GDM1 (cell line): ENCODE results near the gene CPNE5.

Experiments
- DNase-seq: peaks from one replicate; lab custom pipeline; 2025; lab: John Stamatoyannopoulos, UW

The CPNE5 gene

DNA sequence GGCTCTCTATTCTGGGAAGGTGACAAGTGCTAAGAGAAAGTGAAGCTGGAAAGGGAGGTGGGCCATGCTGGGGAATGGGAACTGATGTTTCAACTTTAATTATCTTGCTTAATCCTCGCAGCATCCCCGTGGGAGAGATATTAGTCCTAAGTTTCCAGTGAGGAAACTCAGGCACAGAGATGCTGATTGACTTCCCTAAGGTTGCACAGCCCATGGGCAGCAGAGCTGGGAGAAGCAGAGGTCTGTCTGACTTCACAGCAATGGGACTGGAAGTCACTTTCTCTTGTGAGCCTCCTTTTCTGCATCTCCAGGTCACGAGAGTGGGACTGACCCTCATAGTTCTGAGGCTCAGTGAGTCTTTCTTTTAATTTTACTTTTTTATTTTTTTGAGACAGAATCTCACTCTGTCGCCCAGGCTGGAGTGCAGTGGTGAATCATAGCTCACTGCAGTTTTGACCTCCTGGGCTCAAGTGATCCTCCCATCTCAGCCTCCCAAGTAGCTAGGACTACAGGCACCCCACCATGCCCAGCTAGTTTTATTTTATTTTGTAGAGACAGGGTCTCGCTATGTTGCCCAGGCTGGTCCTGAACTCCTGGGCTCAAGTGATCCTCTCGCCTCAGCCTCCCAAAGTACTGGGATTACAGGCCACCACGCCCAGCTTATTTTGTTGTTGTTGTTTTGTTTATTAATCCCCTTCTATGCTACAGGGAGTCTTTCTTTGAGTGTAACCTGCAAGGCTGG lies 139.0 kb downstream of the CPNE5 start:
- no peak for DNase-seq

DNA sequence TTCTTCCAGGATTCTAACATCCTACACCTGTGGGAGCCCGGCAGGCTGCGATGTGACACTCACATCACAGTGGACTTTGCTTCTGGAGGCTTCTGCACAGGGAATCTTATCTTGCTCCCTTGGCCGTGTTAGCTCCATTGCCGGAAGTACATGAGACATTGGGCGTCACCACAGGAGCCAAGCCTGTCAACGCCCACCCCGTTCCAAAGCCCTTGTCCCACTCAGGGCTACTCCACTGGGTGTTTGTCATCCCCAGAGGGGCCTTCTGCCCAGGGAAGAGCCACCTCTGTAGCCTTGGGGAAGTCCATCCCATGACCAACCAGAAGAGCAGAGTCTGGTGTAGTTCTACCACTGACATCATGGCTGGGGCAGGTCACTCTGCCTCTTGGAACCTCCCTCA lies 139.9 kb downstream of the CPNE5 start:
- no peak for DNase-seq

- DNase-seq: no peak
These were observed 140.4 kb downstream of the CPNE5 start for GRCh38 chr6:36698871-36699271.

- DNase-seq: no peak
These were observed 141.0 kb downstream of the CPNE5 start for GRCh38 chr6:36698196-36698595.

GRCh38 chr6:36697481-36697903 lies 141.8 kb downstream of the CPNE5 start, which contains the start of gene RAB44:
Gene RAB44, plus strand, starts transcription at chr6:36697826. Its CDS starts 6,410 bp downstream, at chr6:36704236.
- DNase-seq: no peak

DNA sequence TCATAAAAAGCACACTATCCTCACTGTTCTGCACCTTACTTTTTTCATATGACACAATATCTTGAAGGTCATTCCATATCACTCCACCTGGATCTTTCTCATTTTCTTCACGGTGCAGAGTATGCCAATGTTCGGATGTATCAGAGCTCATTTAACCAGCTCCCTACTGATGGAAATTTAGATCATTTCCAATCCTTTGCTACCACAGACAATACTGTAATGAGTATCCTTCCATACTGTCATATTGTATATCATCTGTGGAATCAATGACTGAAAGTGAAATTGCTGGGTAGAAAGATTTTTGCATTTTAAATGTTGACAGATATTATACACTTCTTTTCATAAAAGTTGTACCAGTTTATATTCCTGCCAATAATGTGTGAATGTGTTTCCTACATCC lies 143.8 kb downstream of the CPNE5 start:
- DNase-seq: no peak

GRCh38 chr6:36694616-36695015 lies 144.6 kb downstream of the CPNE5 start:
- no peak for DNase-seq

DNA sequence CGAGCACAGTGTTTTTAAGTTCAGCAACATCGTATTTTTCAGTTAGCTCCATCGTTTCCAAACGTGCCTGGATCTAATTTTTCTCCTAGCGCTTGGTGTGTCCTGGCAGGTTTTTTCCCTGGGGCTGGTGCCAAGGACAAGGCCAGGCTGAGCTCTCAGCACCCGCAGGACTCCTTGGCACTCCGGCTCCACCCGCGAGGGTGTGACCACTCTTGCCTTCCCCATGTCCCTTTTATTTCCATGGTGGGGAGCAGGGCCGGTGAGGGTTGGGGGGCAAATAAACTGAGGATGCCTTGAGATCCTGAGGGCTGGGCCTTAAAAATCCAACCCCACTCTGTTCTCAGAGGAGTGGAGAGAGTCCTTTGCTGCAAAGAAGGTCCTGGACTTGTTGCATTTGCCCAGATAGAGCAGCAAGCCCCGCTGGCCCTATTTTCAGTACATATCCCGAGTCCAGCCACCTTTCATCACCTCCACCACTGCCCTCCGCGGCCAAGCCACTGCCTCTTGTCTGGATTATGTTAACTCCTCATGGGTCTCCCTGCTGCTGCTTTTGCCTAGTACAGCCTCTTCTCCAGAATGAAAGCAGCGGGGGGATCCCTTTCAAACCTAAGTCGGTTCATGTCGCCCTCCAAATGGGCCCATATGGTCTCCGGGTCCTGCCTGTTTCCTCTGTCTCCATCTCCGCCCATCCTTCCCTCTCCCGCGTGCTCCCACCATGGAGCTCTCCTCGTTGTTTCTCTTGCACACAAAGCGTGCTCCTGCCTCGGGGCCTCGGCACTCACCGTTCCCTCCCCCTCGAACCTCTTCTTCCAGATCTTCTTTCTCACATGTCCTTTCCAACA lies 146.2 kb downstream of the CPNE5 start:
- no peak for DNase-seq

DNA sequence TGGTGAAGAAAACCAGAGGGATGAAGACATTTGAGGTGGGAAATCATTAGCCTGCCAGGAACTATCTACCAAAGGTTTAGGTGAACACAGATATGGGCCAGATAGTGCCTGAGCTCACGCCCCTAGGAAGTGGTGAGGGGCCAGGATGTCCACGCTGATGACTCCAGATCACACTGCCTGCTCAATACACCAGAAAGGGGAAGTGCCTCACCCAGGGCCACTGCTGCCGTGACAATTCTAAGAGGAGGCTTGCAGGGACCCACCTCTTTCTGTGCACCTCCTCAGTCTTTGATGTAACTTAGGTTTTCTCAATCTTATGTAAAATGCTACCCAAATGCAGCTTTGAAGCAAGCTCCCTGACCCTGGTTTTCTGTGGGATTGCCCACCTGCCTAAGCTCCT lies 147.0 kb downstream of the CPNE5 start:
- peak; percentile 38 for DNase-seq

DNA sequence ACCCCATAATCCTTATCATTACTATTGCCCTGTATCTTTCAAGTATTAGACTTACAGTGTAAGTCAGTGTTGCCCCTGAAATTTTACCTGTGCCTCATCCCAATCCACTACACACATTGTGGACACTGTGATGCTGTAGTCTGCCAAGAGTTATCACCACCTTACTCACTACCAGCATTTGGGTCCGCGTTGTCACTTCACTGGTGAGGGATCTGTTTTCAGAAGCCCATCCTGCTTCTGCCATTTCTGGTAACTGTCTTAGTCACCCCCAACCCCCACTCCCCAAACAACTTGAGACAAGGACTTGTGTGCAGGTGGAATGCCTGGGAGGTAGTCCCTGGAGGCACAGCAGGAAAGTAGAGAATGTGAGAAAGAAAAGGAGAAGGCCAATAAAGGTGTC lies 147.6 kb downstream of the CPNE5 start:
- no peak for DNase-seq

- DNase-seq: no peak
These were observed 148.2 kb downstream of the CPNE5 start for GRCh38 chr6:36691011-36691410.
